GM19397 (cell line): ENCODE data around the gene LTBP1.

ENCODE experiments used
- ATAC-seq: cut with Tn5 transposase; IDR thresholded peaks from one replicate; pipeline ENCODE4 v1.9.1; 2021; ENCODE audit warnings: mild to moderate bottlenecking, moderate library complexity; ENCODE audit not compliant: unreplicated experiment

Gene LTBP1

GRCh38 chr2:33323957-33324356 is 377.2 kb downstream of the LTBP1 start:
- no peak for ATAC-seq

- no peak for ATAC-seq
Observed at GRCh38 chr2:33326100-33326499, 379.3 kb downstream of the LTBP1 start.

GRCh38 chr2:33333433-33333832 is 386.7 kb downstream of the LTBP1 start:
- no peak for ATAC-seq

GRCh38 chr2:33334083-33334482 is 387.3 kb downstream of the LTBP1 start:
- no peak for ATAC-seq

GRCh38 chr2:33335516-33335915 is 388.8 kb downstream of the LTBP1 start:
- ATAC-seq, result no peak

- no peak for ATAC-seq
Observed at GRCh38 chr2:33336036-33336625, 389.4 kb downstream of the LTBP1 start.

- ATAC-seq, result no peak
Observed at GRCh38 chr2:33337385-33337960, 390.7 kb downstream of the LTBP1 start.

- ATAC-seq, result no peak
Observed at GRCh38 chr2:33337981-33338380, 391.2 kb downstream of the LTBP1 start.

GRCh38 chr2:33339269-33339668 is 392.5 kb downstream of the LTBP1 start:
- ATAC-seq, result no peak

- no peak for ATAC-seq
Observed at GRCh38 chr2:33340280-33340679, 393.5 kb downstream of the LTBP1 start.

GRCh38 chr2:33342171-33342570 is 395.4 kb downstream of the LTBP1 start:
- ATAC-seq, result no peak

- no peak for ATAC-seq
Observed at GRCh38 chr2:33342705-33343104, 396.0 kb downstream of the LTBP1 start.

GRCh38 chr2:33343387-33343895 is 396.7 kb downstream of the LTBP1 start:
- ATAC-seq, result no peak

GRCh38 chr2:33344230-33344629 is 397.5 kb downstream of the LTBP1 start:
- no peak for ATAC-seq

GRCh38 chr2:33347856-33348255 is 401.1 kb downstream of the LTBP1 start:
- ATAC-seq, result no peak

GRCh38 chr2:33350632-33351031 is 403.9 kb downstream of the LTBP1 start:
- ATAC-seq, result no peak

- ATAC-seq, result no peak
Observed at GRCh38 chr2:33351781-33352180, 405.0 kb downstream of the LTBP1 start.

GRCh38 chr2:33354981-33355380 is 408.2 kb downstream of the LTBP1 start:
- no peak for ATAC-seq

- ATAC-seq, result no peak
Observed at GRCh38 chr2:33358878-33359277, 412.1 kb downstream of the LTBP1 start.

- no peak for ATAC-seq
Observed at GRCh38 chr2:33363325-33364298, 416.9 kb downstream of the LTBP1 start.

GRCh38 chr2:33365264-33365970 is 418.7 kb downstream of the LTBP1 start:
- ATAC-seq, result no peak
